HG03159 (cell line): Measurements from ENCODE around the gene OPRD1.
"Not testable (repeated sequence)": the region's sequence is repeated elsewhere in the genome, so short reads cannot be mapped to it uniquely, and the experiment has no call there.

Experiments
- ATAC-seq: cut with Tn5 transposase; IDR thresholded peaks from one replicate; pipeline ENCODE4 v1.9.1; 2021; ENCODE audit warnings: mild to moderate bottlenecking, moderate library complexity; ENCODE audit not compliant: unreplicated experiment

Gene OPRD1

GRCh38 chr1:28811766-28812668 is at the start of gene OPRD1:
TSS of gene OPRD1 (plus strand) at chr1:28812170. CDS start at chr1:28812384, 214 bp downstream.
- no peak for ATAC-seq

DNA sequence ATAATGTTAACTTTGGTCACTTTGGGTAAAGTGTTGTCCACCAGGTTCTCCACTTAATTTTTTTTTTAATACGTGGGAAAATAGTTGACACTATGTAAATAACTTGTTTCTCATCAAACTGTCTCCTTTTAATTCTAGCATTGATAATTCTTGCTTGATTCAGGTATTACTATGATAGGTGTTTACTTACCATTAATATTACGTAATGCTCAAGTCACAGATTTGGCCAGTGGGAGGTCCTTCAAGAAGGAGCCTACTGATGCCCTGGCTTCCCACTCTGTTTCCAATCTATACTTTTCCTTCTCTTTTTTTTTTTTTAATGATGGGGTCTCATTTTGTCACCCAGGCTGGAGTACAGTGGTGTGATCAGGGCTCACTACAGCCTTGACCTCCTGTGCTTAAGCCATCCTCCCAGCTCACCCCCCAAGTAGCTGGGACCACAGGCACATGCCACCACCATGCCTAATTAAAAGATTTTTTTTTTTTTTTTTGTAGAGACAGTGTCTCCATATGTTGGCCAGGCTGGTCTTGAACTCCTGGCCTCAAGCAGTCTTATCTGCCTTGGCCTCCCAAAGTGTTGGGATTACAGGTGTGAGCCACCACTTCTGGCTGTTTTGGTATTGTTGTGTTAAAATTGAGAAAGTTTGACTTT is 45.3 kb upstream of the OPRD1 start:
- ATAC-seq = no peak

GRCh38 chr1:28770601-28771165 is 41.3 kb upstream of the OPRD1 start:
- no peak for ATAC-seq

GRCh38 chr1:28771921-28772320 is 40.0 kb upstream of the OPRD1 start:
- ATAC-seq = not testable (repeated sequence)

DNA sequence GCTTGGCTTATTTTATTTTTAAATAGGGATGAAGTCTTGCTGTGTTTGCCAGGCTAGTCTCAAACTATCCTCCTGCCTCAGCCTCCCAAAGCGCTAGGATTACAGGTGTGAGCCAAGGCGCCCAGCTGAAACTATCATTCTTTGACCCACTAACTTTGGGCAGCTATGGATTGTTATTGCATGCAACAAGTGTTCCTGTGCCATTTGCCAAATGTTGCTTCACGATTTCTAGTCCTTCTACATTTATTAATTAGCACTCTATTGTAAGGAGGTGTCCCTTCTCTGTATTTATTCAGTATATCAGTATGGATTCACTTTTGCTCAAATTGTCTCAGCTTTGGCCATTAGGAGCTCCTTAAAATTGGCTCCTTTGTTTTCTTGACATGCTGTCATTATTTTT is 38.9 kb upstream of the OPRD1 start:
- no peak for ATAC-seq

- no peak for ATAC-seq
These were observed 36.6 kb upstream of the OPRD1 start for GRCh38 chr1:28775121-28775942.

DNA sequence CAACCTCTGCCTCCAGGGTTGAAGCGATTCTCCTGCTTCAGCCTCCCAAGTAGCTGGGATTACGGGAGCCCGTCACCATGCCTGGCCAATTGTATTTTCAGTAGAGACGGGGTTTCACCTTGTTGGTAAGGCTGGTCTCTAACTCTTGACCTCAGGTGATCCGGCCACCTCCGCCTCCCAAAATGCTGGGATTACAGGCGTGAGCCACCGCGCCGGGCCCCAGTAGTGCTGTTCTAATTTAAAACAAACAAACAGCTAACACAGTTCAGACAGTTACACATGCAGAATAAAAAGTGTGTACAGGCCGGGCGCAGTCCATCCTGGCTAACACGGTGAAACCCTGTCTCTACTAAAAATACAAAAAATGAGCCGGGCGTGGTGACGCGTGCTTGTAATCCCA is 35.6 kb upstream of the OPRD1 start:
- no peak for ATAC-seq

DNA sequence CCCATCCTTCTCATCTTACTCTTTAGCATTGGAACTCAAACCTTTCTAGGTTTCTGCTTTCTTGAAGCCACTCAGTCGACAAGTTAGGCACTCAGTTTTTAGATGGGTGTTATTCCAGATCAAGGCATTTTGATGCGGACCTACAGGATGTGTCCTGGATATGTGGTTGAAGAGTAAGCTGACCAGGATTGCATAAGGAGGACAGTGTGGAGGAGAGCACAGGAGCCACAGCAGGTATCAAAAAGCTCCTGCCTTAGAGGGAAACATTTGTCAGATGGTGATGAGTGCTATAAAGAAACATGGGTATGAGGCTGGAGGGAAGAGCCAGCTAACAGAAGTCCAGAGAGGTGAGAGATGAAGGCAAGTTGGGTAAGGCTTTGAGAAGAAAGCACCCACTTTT is 33.9 kb upstream of the OPRD1 start:
- ATAC-seq = no peak

DNA sequence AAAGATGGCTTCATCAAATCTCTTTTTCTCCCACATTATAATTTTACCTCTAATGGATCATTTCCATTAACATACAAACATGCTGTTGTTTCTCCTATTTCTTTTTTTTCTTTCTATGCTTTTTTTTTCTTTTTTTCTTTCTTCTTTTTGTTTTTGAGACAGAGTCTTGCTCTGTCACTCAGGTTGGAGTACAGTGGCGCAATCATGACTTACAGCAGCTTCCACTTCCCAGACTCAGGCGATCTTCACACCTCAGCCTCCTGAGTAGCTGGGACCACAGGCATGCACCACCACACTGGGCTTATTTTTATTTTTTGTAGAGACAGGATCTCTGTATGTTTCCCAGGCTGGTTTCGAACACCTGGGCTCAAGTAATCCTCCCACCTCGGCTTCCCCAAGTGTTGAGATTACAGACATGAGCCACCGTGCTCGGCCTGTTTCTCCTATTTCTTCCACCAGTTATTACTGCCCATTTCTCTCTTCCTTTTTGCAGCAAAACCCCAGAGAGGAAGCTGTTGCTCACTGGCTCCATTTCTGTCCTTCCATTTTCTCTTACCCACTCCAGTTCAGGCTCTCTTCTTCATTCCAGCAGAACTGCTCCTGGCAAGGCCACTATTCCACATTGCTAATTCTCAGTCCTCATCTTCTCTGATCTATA is 32.1 kb upstream of the OPRD1 start:
- no peak for ATAC-seq

DNA sequence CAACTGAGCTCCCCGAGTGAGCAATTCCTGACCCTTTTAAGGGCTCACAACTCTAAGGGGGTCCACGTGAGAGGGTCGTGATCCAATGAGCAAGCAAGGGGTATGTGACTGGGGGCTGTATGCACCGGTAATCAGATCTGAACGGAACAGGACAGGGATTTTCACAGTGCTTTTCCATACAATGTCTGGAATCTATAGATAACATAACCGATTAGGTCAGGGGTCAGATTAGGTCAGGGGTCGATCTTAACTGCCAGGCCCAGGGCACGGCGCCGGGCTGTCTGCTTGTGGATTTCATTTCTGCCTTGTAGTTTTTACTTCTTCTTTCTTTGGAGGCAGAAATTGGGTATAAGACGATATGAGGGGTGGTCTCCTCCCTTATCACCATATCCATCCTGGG is 30.7 kb upstream of the OPRD1 start:
- no peak for ATAC-seq

GRCh38 chr1:28782011-28782410 is 30.0 kb upstream of the OPRD1 start:
- ATAC-seq = no peak

GRCh38 chr1:28783363-28783762 is 28.6 kb upstream of the OPRD1 start:
- no peak for ATAC-seq

- no peak for ATAC-seq
These were observed 22.6 kb upstream of the OPRD1 start for GRCh38 chr1:28789412-28789811.

GRCh38 chr1:28789816-28790215 is 22.2 kb upstream of the OPRD1 start:
- no peak for ATAC-seq

- ATAC-seq = no peak
These were observed 21.5 kb upstream of the OPRD1 start for GRCh38 chr1:28790377-28791035.

DNA sequence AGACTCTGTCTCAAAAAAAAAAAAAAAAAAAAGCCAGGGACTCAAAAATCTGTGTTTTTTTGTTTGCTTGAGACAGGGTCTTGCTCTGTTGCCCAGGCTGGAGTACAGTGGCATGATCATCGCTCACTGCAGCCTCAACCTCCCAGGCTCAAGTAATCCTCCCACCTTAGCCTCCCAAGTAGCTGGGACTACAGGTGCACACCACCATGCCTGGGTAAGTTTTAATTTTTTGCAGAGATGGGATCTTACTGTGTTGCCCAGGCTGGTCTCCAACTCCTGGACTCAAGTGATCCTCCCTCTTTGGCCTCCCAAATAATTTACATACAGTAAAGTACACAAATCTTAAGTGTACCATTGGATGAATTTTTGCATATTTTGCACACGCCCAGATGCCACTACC is 20.0 kb upstream of the OPRD1 start:
- not testable (repeated sequence) for ATAC-seq

DNA sequence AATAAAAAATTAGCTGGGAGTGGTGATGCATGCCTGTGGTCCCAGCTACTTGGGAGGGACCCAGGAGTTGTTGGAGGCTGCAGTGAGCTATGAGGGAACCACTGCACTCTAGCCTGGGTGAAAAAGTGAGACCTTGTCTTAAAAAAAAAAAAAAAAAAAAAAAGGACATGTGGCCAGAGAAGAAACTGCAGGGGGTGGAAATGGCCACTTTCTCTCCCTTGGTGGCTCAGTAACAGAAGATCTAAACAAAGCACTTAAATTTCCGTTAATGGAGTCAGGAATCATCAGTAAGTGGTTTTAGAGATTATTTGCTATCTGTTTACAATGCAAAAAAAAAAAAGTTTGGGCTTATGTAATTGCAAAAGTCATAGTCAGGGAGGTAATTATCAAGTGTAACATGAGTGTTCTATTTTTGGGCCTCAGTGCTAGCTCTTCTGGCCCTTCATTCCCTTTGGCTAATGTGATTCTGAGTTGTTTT is 19.3 kb upstream of the OPRD1 start:
- ATAC-seq = no peak

DNA sequence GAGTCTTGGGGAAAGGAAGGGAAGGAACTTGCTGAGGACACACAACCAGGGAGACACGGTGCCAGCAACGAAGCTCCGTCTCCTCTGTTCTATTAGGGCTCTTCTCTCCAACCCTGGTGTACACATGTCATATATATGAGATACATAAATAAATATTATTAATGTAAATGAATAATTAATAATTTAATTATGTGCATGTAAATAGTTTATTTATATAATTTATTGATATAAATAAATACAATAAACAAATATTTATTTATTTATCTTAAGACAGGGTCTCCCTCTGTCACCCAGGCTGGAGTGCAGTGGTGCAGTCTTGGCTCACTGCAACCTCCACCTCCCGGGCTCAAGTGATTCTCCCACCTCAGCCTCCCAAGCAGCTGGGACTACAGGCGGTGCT is 17.4 kb upstream of the OPRD1 start:
- ATAC-seq = not testable (repeated sequence)

DNA sequence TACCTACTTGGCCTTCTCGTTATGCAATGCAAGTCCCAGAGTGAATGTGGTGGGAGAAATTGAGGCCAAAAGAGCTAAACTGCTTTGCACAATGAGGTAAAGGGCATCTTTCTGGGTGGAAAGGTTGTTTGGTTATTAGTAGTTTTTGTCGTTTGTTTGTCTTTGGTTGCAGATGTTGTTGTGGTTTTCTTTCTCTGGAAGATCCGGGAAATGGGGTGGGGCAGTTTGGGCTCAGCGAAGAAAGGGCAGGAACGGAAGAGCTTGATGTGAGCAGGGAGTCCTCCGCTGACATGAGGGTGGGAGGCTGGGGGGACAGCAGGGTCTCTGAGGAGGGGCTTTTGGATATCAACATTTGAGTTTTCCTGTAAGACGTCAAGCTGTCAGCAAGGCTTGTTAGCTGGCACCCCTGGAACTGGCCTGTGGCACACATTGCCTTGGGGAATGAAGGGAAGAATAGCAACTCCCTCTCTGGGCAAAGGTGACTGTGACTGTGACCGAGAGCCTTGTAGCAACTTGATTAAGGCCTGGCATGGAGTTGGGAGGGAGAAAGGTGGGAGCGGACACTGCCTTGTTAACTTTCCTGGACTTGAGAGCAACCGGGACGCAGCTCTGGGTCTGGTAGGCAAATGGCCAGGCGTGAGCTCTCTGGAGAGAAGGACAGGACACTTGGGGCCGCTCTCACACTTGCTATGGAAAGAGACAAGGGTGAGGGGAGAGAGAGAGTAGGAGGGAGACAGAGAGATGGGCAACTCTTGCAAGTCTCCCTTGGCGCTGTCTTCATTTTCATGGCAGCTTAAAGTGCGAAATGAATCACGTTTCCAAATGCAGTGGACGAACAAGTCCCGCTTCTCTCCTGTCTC is 15.4 kb upstream of the OPRD1 start:
- ATAC-seq = no peak
